Heart right ventricle (tissue), 16 donors: Measurements from ENCODE around the gene KIF18A. TPM values are rescaled to one million over a fixed set of nuclear protein-coding genes. Genes with fewer than 3 reads are reported as not detected.

Source experiments
- ATAC-seq, 8 donors: fragments of 200-7000 bp; cut with Tn5 transposase; one replicate each; pipeline ENCODE4 v1.9.1; 2020; ENCODE audit warnings: mild to moderate bottlenecking in 8 of 8, moderate library complexity in 8 of 8, moderate number of reproducible peaks in 1 of 8
- DNase-seq, 2 donors: peaks; one replicate each; pipeline ENCODE4 v3.0.0-alpha.2; 2020
- H3K27ac ChIP-seq, 10 donors: fragments of 200-600 bp; sonication (generic) in 2 of 10; one replicate each; pipeline versions ENCODE4 v1.5.0 to v1.8.0; 2020 to 2022; ENCODE audit warnings: mild to moderate bottlenecking in 3 of 10
- H3K27me3 ChIP-seq, 7 donors: fragments of 200-600 bp; one replicate each; pipeline ENCODE4 v1.8.0; 2021 to 2022; ENCODE audit warnings: mild to moderate bottlenecking in 2 of 7
- H3K36me3 ChIP-seq, 9 donors: fragments of 200-600 bp; sonication (generic) in 1 of 9; one replicate each; pipeline versions ENCODE4 v1.5.0 to v1.8.0; 2020 to 2022; ENCODE audit warnings: mild to moderate bottlenecking in 2 of 9
- H3K4me1 ChIP-seq, 9 donors: fragments of 200-600 bp; sonication (generic) in 1 of 9; one replicate each; pipeline versions ENCODE4 v1.5.0 to v1.8.0; 2020 to 2022; ENCODE audit warnings: mild to moderate bottlenecking in 4 of 9
- H3K4me3 ChIP-seq, 10 donors: fragments of 200-600 bp; sonication (generic) in 2 of 10; one replicate each; pipeline versions ENCODE4 v1.5.0 to v1.8.0; 2020 to 2022; ENCODE audit warnings: mild to moderate bottlenecking in 7 of 10, moderate library complexity in 2 of 10
- H3K9me3 ChIP-seq, 11 donors: fragments of 200-600 bp in 10 of 11; sonication (generic) in 2 of 11; one replicate each; pipeline versions ENCODE4 v1.5.0 to v1.8.0; 2013 to 2022; ENCODE audit warnings: mild to moderate bottlenecking in 2 of 11, control low read depth in 1 of 11, moderate library complexity in 1 of 11
- WGBS, 2 donors: extraction: QIAGEN DNeasy Blood & Tissue Kit; methylation state at CpG; one replicate each; pipeline ENCODE4 v1.1.7; 2013; ENCODE audit warnings: inconsistent platforms in 1 of 2; 5-methylcytosine and 5-hydroxymethylcytosine counted together
- intact Hi-C, 10 donors: fragments of 100-400 bp; cut with DNase I; formaldehyde crosslinking; loops; one replicate each; pipeline versions ENCODE4 v1.11.1 to v1.14.2; 2022
- long read RNA-seq, 3 donors: library from polyadenylated mRNA; unstranded; transcript quantifications; one replicate each; pipeline ENCODE4 v2.0.0, GENCODE V29; 2020 to 2021
- polyA plus RNA-seq, 2 donors: library from polyadenylated mRNA; stranded (reverse); fragments of 200-250 nt; gene quantifications; one replicate each; pipeline ENCODE4 v1.2.3, GENCODE V29; 2013
- total RNA-seq, 10 donors: library from RNA; stranded (reverse); fragmentation: NEBNext Ultra II Directional in 3 of 10; extraction: Animal tissue kit (Norgen Biotek cat#: 25700) in 3 of 10; gene quantifications; one replicate each; pipeline versions ENCODE4 v1.2.1 to v1.2.4, GENCODE V29; 2021 to 2023
- TF ChIP-seq, protein P1 (sequence below), 9 donors: fragments of 200-600 bp; sonication (generic) in 2 of 9; IDR thresholded peaks; one replicate each; pipeline versions ENCODE4 v1.5.0 to v1.8.0; 2021 to 2022; ENCODE audit warnings: antibody characterized with exemption in 9 of 9, mild to moderate bottlenecking in 5 of 9, moderate library complexity in 1 of 9
- donor health status: Arrhythmogenic right ventricular cardiomyopathy.
- donor health status: ischemic (EF 13 %, LVEDD 7.1; RV severe dilation, severe dysfunction).
- donor health status: healthy with polysubstance abuse.
- donor health status: DM: no; HTN: yes; CAD: no.
- donor health status: DM: no; HTN: no; CAD: no.
- donor health status: ischemic (EF 25% LVEDD 6.9; RV normal size, moderate dysfunction).
- donor health status: ischemic (EF 25% LVEDD 5.7; RV mildly dilated, moderate dysfunction).
- donor health status: healthy.
- donor health status: DM: yes; HTN: yes; CAD: no.
- donor health status: Ischemic cardiomyopathy.
- donor health status: ischemic (EF 35%, LVEDD 5.7; RV mildly dilated, moderate dysfunction).
- donor health status: nonischemic (EF 11% LVEDD 7.7; RV severe dilation, severe dysfunction).
- donor health status: DM: yes; HTN: yes; CAD: no.
- donor health status: PGD.
- donor health status: ischemic (EF 29% LVEDD 5.4; RV normal size, mild dysfunction).
- donor health status: nonischemic (EF 23%, LVEDD 6.1; RV moderate dilation, normal function).

The KIF18A gene
- 1 to 10 TPM in 1 of 10 donors, under 1 TPM in 8, not detected in 1; 0.06 to 1.3 (median 0.17) TPM for total RNA-seq
- polyA plus RNA-seq, result under 1 TPM in 1 of 2 donors, not detected in 1; 0.16 TPM
- long read RNA-seq, donor 1, result 0 reads
- long read RNA-seq, donor 2, result 0 reads
- long read RNA-seq, donor 3, result 0 reads

DNA sequence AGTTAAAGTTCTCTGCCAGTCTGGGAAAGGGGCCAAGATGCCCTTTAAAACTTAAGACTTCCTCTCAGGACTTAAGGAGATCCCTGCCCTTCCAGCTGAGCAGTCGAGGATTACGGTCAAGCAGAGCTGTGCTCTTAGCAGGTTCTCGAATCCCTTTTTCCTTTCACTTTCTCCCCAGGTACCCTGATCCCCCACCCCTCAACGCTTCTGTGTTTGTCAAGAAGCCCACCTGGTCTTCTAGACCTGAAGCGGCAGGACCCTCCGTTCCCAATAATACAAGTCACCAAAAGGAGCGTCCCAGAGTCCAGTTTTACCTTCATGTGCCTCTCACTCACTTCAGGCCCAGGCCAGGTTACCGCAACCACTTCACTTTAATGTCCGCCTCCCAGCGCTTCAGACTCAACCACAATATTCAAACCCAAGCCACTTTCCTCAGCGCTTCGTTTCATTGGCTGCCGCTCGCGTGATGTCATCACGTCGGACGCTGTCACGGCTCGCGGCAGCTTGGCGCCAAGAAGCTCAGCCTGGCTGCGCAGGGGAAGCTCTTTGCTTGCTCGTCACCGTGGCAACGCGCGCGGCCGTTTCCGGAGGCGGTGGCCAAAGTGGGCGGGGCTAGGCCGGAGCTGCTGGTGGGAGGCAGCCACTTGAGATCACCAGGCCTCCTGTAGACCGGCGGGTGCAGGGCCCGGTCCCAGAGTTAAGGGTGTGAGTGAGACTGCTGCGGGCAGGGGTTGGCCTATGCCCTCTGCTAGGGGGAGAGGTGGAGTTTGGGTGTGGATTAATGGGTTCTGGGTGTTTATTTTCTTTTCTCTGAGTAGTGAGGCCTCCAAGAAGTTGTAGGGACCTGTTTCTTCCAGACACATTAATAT, at the start of gene KIF18A, which contains the start of gene METTL15:
KIF18A (minus strand) TSS at position 407 of the 869 bp plus-strand sequence. CDS start 10,209 bp downstream, outside the sequence.
METTL15 (plus strand) TSS at position 639 of the 869 bp plus-strand sequence. CDS start 4,947 bp downstream, outside the sequence.
- ATAC-seq (peak; percentile 99 to 100 (median 100)), DNase-seq (peak; percentile 100)
- Histone ChIP-seq H3K36me3 (no peaks in the 10 kb centered on the region), H3K4me3 (peak within 1 kb of the TSS; percentile 36 to 74 (median 59)), H3K4me1 (peaks cover 0 to 45% (median 37%) of the 10 kb centered on the region in 9 donors), H3K27ac (peak within 1 kb of the TSS in 9 of 10 donors; percentile 63 to 91 (median 80)), H3K27me3 (no peaks in the 10 kb centered on the region), H3K9me3 (no peaks in the 10 kb centered on the region)
- TF ChIP-seq, protein P1, sequence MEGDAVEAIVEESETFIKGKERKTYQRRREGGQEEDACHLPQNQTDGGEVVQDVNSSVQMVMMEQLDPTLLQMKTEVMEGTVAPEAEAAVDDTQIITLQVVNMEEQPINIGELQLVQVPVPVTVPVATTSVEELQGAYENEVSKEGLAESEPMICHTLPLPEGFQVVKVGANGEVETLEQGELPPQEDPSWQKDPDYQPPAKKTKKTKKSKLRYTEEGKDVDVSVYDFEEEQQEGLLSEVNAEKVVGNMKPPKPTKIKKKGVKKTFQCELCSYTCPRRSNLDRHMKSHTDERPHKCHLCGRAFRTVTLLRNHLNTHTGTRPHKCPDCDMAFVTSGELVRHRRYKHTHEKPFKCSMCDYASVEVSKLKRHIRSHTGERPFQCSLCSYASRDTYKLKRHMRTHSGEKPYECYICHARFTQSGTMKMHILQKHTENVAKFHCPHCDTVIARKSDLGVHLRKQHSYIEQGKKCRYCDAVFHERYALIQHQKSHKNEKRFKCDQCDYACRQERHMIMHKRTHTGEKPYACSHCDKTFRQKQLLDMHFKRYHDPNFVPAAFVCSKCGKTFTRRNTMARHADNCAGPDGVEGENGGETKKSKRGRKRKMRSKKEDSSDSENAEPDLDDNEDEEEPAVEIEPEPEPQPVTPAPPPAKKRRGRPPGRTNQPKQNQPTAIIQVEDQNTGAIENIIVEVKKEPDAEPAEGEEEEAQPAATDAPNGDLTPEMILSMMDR (IDR thresholded peaks at IDR 0.05), result no peak
- 0% methylated on average over 38 of the region's 38 CpGs for WGBS, 2 donors
- intact Hi-C loops, result loop anchor here in 4 of 10 donors (5.0 to 10.0 kb wide), 4 partner anchors 233 to 593 kb away; partner anchors contain the start of gene BDNF (in 2 of the 4)

DNA sequence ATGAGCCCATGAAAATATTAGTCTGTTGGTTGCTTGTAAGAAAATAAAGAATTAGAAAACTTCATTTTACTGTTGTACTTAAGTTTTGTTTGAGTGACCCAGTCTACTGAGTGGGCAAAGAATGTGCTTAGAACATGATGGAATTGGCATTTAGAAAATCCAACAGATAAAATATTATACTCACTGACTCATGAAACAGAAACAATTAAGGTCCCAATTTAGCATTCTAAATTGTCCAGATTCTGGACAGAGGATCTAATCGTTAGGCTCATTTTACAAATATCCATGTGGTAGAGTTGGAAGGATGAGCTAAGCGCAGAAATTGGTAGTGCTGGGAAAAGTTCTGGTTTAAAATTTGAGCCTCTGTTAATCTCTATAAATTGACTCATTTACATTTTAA, 45.6 kb upstream of the KIF18A start:
- H3K4me1 ChIP-seq, result no peaks in the 10 kb centered on the region
- no peaks in the 10 kb centered on the region for H3K9me3 ChIP-seq
- intact Hi-C loops, result no loop called here
- DNase-seq (no peak), ATAC-seq (no peak)
- H3K27ac ChIP-seq, result no peak overlapping the region
- H3K4me3 ChIP-seq, result no peak overlapping the region
- 90% methylated on average over 2 of the region's 2 CpGs for WGBS, 2 donors
- TF ChIP-seq, protein P1 (IDR thresholded peaks at IDR 0.05), result no peak
- H3K27me3 ChIP-seq, result no peaks in the 10 kb centered on the region
- H3K36me3 ChIP-seq, result peaks cover 0 to 27% (median 8%) of the 10 kb centered on the region in 9 donors

DNA sequence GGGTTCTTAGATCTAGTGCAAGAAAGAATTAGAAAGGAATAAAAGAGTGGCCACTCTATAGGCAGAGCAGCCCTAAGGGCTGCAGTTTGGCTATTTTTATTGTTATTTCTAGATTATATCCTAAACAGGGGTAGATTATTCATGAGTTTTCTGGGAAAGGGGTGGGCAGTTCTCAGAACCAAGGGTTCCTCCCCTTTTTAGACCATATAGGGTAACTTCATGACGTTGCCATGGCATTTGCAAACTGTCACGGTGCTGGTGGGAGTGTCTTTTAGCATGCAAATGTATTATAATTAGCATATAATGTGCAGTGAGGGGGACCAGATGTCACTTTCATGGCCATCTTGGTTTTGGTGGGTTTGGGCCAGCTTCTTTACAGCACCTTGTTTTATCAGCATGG, 44.8 kb upstream of the KIF18A start:
- intact Hi-C loops, result no loop called here
- Histone ChIP-seq H3K4me3 (no peak overlapping the region), H3K27me3 (no peaks in the 10 kb centered on the region), H3K4me1 (no peaks in the 10 kb centered on the region), H3K36me3 (peaks cover 0 to 19% (median 8%) of the 10 kb centered on the region in 9 donors), H3K27ac (no peak overlapping the region), H3K9me3 (no peaks in the 10 kb centered on the region)
- no peak for ATAC-seq
- TF ChIP-seq, protein P1 (IDR thresholded peaks at IDR 0.05), result no peak
- no peak for DNase-seq
- whole genome bisulfite sequencing, 2 donors, result 93 to 98% methylated on average over 2 of the region's 2 CpGs

DNA sequence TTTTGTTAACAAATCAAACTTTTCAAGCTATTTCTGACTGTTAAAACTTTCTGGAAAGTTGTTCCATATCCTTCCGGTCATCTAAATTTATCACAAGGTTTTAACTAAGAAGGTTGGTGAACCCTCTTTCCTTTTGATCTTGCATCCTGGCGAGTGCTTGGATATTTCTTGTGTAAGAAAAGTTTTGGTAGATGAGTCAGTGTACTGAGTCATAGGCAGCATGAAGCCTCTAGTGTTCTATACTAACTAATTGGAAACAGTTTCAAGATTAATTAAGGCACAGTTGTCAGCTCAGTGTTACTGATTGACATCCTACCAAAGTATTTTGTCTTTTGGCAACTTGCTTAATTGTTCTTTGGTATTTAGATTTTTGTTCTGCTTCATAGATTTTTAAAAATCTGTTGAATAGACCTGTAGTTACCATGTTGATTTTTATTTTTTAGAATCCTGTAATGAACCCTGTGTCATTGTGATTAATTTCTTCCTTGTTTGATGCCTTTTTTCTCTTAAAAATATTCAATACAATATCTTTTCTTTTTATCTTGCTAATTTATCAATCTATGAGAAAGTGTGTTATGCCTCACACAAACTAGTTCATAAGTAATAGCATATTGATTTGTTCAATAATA, 38.3 kb upstream of the KIF18A start:
- ATAC-seq (peak in 1 of 8 donors; percentile 50), DNase-seq (no peak)
- Histone ChIP-seq H3K4me1 (peaks cover 0 to 4% (median 0%) of the 10 kb centered on the region in 9 donors), H3K4me3 (no peak overlapping the region), H3K27ac (no peak overlapping the region), H3K36me3 (no peaks in the 10 kb centered on the region), H3K9me3 (peaks cover 0 to 5% (median 0%) of the 10 kb centered on the region in 11 donors), H3K27me3 (no peaks in the 10 kb centered on the region)
- intact Hi-C loops, result no loop called here
- TF ChIP-seq, protein P1 (IDR thresholded peaks at IDR 0.05), result no peak
- WGBS, 2 donors, result 62 to 81% methylated on average over 2 of the region's 2 CpGs
